ENCODE data around the gene ING4. TPM values are rescaled to one million over a fixed set of nuclear protein-coding genes. Genes with fewer than 3 reads are reported as not detected.

Gene ING4
- total and polyA plus RNA-seq, 7 experiments from 2014 or later = 33.1 to 106 (median 92.8) TPM

DNA sequence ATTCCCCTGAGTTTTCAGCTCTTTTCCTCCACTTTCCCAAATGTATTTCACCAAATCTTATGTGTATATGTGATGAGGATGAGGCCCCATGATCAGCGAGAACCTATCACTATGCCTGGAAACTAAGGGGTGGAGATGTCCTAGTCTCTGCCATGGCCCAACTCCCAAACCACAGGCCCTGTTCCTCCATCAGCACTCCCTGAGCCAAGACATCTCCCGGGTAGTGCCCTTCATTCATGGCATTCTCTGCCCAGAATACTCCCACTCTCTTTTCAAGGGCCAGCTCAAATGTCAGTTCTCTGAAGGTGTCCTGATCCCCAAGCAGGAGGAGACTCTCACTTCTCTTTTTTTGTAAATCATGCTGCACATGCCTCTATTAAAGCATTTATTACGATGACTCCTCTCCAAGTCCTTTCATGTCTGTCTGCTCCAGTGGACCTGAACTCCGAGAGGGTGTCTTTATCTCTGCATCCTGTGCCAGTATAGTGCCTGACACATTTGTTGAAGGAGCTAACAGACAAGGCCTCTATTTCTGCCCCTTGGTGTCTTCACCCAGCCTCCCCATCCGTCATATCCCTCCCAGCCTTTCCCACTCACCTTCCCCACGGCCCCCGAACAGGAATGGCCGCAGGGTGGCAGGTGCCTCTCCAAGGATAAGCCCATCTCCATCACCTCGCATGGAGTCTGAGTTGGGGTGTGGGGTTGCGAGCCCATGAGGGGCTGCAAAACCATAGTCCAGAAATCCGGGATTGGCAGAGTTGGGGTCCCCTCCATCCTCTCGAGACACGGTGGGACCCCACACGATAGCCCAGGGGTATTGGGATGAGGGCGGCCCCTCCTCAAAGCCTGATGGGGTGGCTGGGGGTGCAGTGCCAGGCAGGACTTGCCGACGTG, 34.0 kb upstream of the ING4 start:
- H3K27me3 ChIP-seq (ENCODE audit: control insufficient read depth in 2 of 2, insufficient read depth in 2 of 2, low read length in 2 of 2) = peaks cover 0 to 6% of the 10 kb centered on the region in 2 donors
- no peak overlapping the region for H3K4me3 ChIP-seq (ENCODE audit: low read length)
- H3K4me1 ChIP-seq (ENCODE audit: control insufficient read depth in 2 of 2, insufficient read depth in 2 of 2, low read length in 2 of 2) = peaks cover 5 to 8% of the 10 kb centered on the region in 2 donors
- no peak for ATAC-seq
- Mint-ChIP-seq H3K4me1 (peaks cover 9 to 38% (median 28%) of the 10 kb centered on the region in 7 donors), H3K36me3 (peaks cover 0 to 4% (median 0%) of the 10 kb centered on the region in 5 donors), H3K4me3 (no peak overlapping the region), H3K27me3 (peaks cover 0 to 40% (median 21%) of the 10 kb centered on the region in 5 donors), H3K27ac (peak overlapping the region in 4 of 9 donors; percentile 6 to 32 (median 16)), H3K9me3 (peaks cover 0 to 1% (median 0%) of the 10 kb centered on the region in 11 donors)
- no peak for DNase-seq
- H3K27ac ChIP-seq (ENCODE audit: low read depth, low read length) = no peak overlapping the region
- no peaks in the 10 kb centered on the region for H3K9me3 ChIP-seq (ENCODE audit: control insufficient read depth in 2 of 3, low read length in 3 of 3)
- ChIA-PET CTCF (interaction anchor here (0.8 kb wide), 1 partner anchor 37 kb away, joined by 3 read pairs; no protein-coding TSS in a partner anchor), POLR2A (interaction anchor here (0.5 to 0.6 kb wide), 2 partner anchors 29 to 79 kb away, joined by 3 read pairs; no protein-coding TSS in a partner anchor)
- intact Hi-C loops (cut with micrococcal nuclease) = no loop called here
- peaks cover 0 to 4% (median 0%) of the 10 kb centered on the region in 3 experiments for H3K36me3 ChIP-seq (ENCODE audit: control insufficient read depth in 2 of 3, insufficient read depth in 3 of 3, low read length in 3 of 3)

DNA sequence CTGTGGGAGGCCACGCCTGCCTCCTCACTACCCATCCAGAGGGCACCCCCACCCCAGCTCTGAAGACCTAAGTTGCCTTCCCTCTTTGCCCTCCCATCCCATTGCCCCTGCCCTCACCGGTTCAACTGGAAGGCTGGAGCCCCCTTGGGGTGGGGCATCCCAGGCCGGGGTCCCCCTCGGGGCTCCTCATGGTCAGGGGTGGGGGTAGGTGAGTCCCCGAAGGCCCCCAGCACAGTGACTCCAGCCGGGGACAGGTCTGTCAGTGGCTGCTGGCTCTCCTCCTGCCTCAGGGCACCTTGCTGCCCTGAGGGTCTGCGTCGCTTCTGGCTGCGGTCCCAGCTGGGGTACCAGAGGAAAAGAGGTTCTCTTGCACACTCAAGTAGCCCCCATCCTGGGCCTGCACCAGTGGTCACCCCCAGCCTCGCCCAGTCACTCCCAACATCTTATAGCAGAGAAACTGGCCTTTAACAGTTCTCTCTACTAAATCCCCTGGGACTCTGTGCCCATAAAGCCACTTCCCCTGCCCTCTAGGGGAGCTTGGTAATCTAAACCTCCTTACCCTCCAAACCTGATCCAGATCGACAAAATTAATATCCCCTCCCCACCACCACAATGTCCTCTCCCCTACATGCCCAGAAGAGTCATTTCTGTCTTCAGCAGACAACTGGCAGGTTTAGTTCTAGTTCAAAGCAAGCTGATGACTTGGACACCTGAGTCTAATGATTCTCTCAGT, 32.6 kb upstream of the ING4 start:
- DNase-seq (no peak), ATAC-seq (no peak)
- POLR2A ChIA-PET = interaction anchor here (0.5 to 0.6 kb wide), 2 partner anchors 232 to 372 kb away, joined by 3 read pairs; no protein-coding TSS in a partner anchor
- CTCF ChIA-PET = interaction anchor here (1.5 kb wide), 1 partner anchor 10 kb away, joined by 3 read pairs; no protein-coding TSS in a partner anchor
- no peak overlapping the region for H3K27ac Mint-ChIP-seq
- H3K4me1 Mint-ChIP-seq = peaks cover 6 to 31% (median 16%) of the 10 kb centered on the region in 7 donors
- intact Hi-C loops (cut with micrococcal nuclease) = no loop called here
- H3K4me3 Mint-ChIP-seq = no peak overlapping the region
- Histone ChIP-seq H3K36me3 (ENCODE audit: control insufficient read depth in 2 of 3, insufficient read depth in 3 of 3, low read length in 3 of 3) (peaks cover 0 to 4% (median 0%) of the 10 kb centered on the region in 3 experiments), H3K27me3 (ENCODE audit: control insufficient read depth in 2 of 2, insufficient read depth in 2 of 2, low read length in 2 of 2) (no peaks in the 10 kb centered on the region), H3K9me3 (ENCODE audit: control insufficient read depth in 2 of 3, low read length in 3 of 3) (no peaks in the 10 kb centered on the region), H3K4me3 (ENCODE audit: low read length) (no peak overlapping the region), H3K27ac (ENCODE audit: low read depth, low read length) (no peak overlapping the region), H3K4me1 (ENCODE audit: control insufficient read depth in 2 of 2, insufficient read depth in 2 of 2, low read length in 2 of 2) (peaks cover under 1% of the 10 kb centered on the region in 2 donors)
- peaks cover 0 to 4% (median 0%) of the 10 kb centered on the region in 5 donors for H3K36me3 Mint-ChIP-seq
- H3K27me3 Mint-ChIP-seq = peaks cover 0 to 27% (median 8%) of the 10 kb centered on the region in 5 donors
- no peaks in the 10 kb centered on the region for H3K9me3 Mint-ChIP-seq

DNA sequence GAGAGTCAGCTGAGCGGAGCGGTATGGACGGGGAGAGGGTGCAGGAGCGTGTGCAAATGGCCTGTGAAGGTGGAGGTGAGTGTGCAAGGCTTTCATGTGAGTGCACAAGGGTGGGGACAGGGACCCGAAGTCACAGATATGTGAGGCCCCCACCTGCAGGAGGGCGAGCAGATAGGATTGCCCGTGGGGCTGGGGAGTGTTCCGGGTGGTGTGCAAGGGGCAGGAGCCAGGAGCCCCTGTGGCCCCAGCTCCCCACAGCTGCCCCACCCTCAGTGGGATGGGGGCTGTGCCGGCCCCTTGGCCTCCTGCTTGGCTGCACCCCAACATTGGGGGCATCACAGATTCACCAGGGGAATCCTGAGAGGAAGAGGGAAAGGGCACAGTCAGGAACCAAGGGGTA, 31.8 kb upstream of the ING4 start:
- no peak overlapping the region for H3K27ac ChIP-seq (ENCODE audit: low read depth, low read length)
- no peaks in the 10 kb centered on the region for H3K9me3 ChIP-seq (ENCODE audit: control insufficient read depth in 2 of 3, low read length in 3 of 3)
- no peak overlapping the region for H3K4me3 Mint-ChIP-seq
- peaks cover 7 to 8% of the 10 kb centered on the region in 2 donors for H3K4me1 ChIP-seq (ENCODE audit: control insufficient read depth in 2 of 2, insufficient read depth in 2 of 2, low read length in 2 of 2)
- ATAC-seq (no peak), DNase-seq (no peak)
- H3K4me1 Mint-ChIP-seq = peaks cover 10 to 33% (median 22%) of the 10 kb centered on the region in 7 donors
- no peak overlapping the region for H3K4me3 ChIP-seq (ENCODE audit: low read length)
- H3K27me3 ChIP-seq (ENCODE audit: control insufficient read depth in 2 of 2, insufficient read depth in 2 of 2, low read length in 2 of 2) = no peaks in the 10 kb centered on the region
- ChIA-PET CTCF (no interaction called here), POLR2A (no interaction called here)
- peaks cover 0 to 4% (median 0%) of the 10 kb centered on the region in 5 donors for H3K36me3 Mint-ChIP-seq
- H3K9me3 Mint-ChIP-seq = no peaks in the 10 kb centered on the region
- H3K27ac Mint-ChIP-seq = peak overlapping the region in 1 of 9 donors; percentile 78
- peaks cover 0 to 25% (median 7%) of the 10 kb centered on the region in 5 donors for H3K27me3 Mint-ChIP-seq
- H3K36me3 ChIP-seq (ENCODE audit: control insufficient read depth in 2 of 3, insufficient read depth in 3 of 3, low read length in 3 of 3) = peaks cover 0 to 4% (median 0%) of the 10 kb centered on the region in 3 experiments
- intact Hi-C loops (cut with micrococcal nuclease) = no loop called here

DNA sequence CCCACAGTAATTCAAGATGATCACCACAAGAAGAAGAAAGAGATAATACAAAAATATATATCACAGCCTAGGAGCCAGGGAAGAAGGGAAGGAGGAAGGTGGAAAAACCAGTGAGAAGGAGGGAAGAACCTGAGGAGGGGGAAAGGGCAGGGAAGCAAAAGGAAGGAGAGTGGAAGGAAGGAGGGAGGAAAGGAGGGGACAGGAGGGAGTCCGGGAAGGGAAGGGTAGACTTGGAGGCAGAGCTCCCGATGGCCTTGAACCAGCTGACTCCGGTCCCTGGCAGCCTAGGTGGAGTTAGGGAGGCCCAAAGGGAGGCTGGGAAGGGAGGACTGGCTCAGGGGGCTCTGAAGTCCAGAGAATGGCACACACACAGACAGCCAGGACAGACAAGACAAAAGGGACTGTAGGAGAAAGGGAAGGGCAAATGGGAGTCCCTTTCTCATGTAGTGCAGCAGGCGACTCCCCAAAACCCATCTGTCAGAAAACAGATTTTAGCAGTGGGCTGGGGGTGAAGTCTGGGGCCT, 31.0 kb upstream of the ING4 start:
- Mint-ChIP-seq H3K4me1 (peaks cover 5 to 29% (median 20%) of the 10 kb centered on the region in 7 donors), H3K4me3 (no peak overlapping the region), H3K27me3 (peaks cover 0 to 17% (median 0%) of the 10 kb centered on the region in 5 donors), H3K9me3 (no peaks in the 10 kb centered on the region), H3K27ac (peak overlapping the region in 2 of 9 donors; percentile 44 to 59), H3K36me3 (peaks cover 0 to 4% (median 0%) of the 10 kb centered on the region in 5 donors)
- H3K9me3 ChIP-seq (ENCODE audit: control insufficient read depth in 2 of 3, low read length in 3 of 3) = no peaks in the 10 kb centered on the region
- peaks cover 7 to 8% of the 10 kb centered on the region in 2 donors for H3K4me1 ChIP-seq (ENCODE audit: control insufficient read depth in 2 of 2, insufficient read depth in 2 of 2, low read length in 2 of 2)
- no peak overlapping the region for H3K27ac ChIP-seq (ENCODE audit: low read depth, low read length)
- H3K4me3 ChIP-seq (ENCODE audit: low read length) = no peak overlapping the region
- ATAC-seq = no peak
- intact Hi-C loops (cut with micrococcal nuclease) = no loop called here
- no peak for DNase-seq
- ChIA-PET POLR2A (no interaction called here), CTCF (no interaction called here)
- H3K36me3 ChIP-seq (ENCODE audit: control insufficient read depth in 2 of 3, insufficient read depth in 3 of 3, low read length in 3 of 3) = peaks cover 0 to 6% (median 0%) of the 10 kb centered on the region in 3 experiments
- H3K27me3 ChIP-seq (ENCODE audit: control insufficient read depth in 2 of 2, insufficient read depth in 2 of 2, low read length in 2 of 2) = no peaks in the 10 kb centered on the region

DNA sequence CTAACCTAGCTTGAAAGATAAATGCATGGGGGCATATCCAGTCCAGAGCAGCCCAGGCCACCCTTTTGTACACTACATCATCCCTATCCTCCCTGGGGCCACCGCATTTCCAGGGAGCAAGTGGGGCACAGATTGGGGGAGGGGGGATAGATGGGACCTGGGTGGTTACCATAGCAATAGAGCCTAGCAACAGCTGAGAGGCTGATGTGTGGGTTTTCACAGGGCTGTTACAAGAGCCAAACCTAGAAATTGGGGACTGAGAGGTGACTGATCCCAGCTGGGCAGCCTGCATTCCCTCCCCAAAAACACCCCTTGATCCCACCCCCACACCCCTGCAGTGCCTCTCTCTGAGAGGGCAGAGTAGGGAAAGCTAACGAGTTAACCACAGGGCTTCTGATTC, 30.0 kb upstream of the ING4 start:
- no peak overlapping the region for H3K4me3 ChIP-seq (ENCODE audit: low read length)
- Mint-ChIP-seq H3K27ac (peak overlapping the region in 4 of 9 donors; percentile 9 to 83 (median 34)), H3K27me3 (peaks cover 0 to 7% (median 0%) of the 10 kb centered on the region in 5 donors), H3K4me1 (peaks cover 11 to 35% (median 25%) of the 10 kb centered on the region in 7 donors), H3K9me3 (no peaks in the 10 kb centered on the region), H3K36me3 (peaks cover 0 to 4% (median 0%) of the 10 kb centered on the region in 5 donors), H3K4me3 (peak overlapping the region in 1 of 10 donors; percentile 39)
- DNase-seq (no peak), ATAC-seq (no peak)
- intact Hi-C loops (cut with micrococcal nuclease) = no loop called here
- H3K4me1 ChIP-seq (ENCODE audit: control insufficient read depth in 2 of 2, insufficient read depth in 2 of 2, low read length in 2 of 2) = peaks cover 12 to 13% of the 10 kb centered on the region in 2 donors
- H3K9me3 ChIP-seq (ENCODE audit: control insufficient read depth in 2 of 3, low read length in 3 of 3) = no peaks in the 10 kb centered on the region
- ChIA-PET POLR2A (interaction anchor here (0.8 to 1.6 kb wide), 2 partner anchors 31 to 113 kb away, joined by 3 to 8 read pairs; partner anchors contain the start of gene COPS7A), CTCF (interaction anchor here (0.6 kb wide), 1 partner anchor 122 kb away, joined by 3 read pairs; no protein-coding TSS in a partner anchor)
- no peaks in the 10 kb centered on the region for H3K27me3 ChIP-seq (ENCODE audit: control insufficient read depth in 2 of 2, insufficient read depth in 2 of 2, low read length in 2 of 2)
- H3K36me3 ChIP-seq (ENCODE audit: control insufficient read depth in 2 of 3, insufficient read depth in 3 of 3, low read length in 3 of 3) = peaks cover 0 to 7% (median 0%) of the 10 kb centered on the region in 3 experiments
- H3K27ac ChIP-seq (ENCODE audit: low read depth, low read length) = no peak overlapping the region

DNA sequence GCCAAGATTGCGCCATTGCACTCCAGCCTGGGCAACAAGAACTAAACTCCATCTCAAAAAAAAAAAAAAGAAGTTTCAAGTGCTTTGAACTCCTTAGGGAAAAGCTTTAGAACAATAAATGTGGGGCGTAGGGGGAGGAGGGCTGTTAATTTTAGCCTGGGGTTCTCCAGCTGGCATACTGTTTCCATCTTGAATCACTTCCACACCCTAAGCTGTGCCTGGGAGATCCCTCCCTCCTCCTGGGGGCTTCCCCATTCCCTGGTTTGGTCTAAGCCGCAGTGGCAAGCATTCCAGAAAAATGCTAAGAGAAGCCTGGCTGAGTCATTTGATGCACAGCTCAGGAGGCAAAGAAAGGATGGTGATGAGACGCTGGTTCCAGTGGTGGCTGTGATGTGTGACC, 28.6 kb upstream of the ING4 start:
- Mint-ChIP-seq H3K27ac (peak overlapping the region in 1 of 9 donors; percentile 58), H3K27me3 (peaks cover 0 to 3% (median 0%) of the 10 kb centered on the region in 5 donors), H3K9me3 (no peaks in the 10 kb centered on the region), H3K4me1 (peaks cover 26 to 49% (median 39%) of the 10 kb centered on the region in 7 donors), H3K36me3 (peaks cover 0 to 15% (median 3%) of the 10 kb centered on the region in 5 donors), H3K4me3 (peak overlapping the region in 1 of 10 donors; percentile 16)
- intact Hi-C loops (cut with micrococcal nuclease) = no loop called here
- Histone ChIP-seq H3K36me3 (ENCODE audit: control insufficient read depth in 2 of 3, insufficient read depth in 3 of 3, low read length in 3 of 3) (peaks cover 0 to 7% (median 0%) of the 10 kb centered on the region in 3 experiments), H3K4me3 (ENCODE audit: low read length) (no peak overlapping the region), H3K9me3 (ENCODE audit: control insufficient read depth in 2 of 3, low read length in 3 of 3) (no peaks in the 10 kb centered on the region), H3K27ac (ENCODE audit: low read depth, low read length) (no peak overlapping the region), H3K4me1 (ENCODE audit: control insufficient read depth in 2 of 2, insufficient read depth in 2 of 2, low read length in 2 of 2) (peaks cover 17 to 19% of the 10 kb centered on the region in 2 donors), H3K27me3 (ENCODE audit: control insufficient read depth in 2 of 2, insufficient read depth in 2 of 2, low read length in 2 of 2) (no peaks in the 10 kb centered on the region)
- ChIA-PET CTCF (interaction anchor here (0.6 to 0.7 kb wide), 2 partner anchors 63 to 72 kb away, joined by 3 to 7 read pairs; no protein-coding TSS in a partner anchor), POLR2A (interaction anchor here (0.6 to 3.6 kb wide), 5 partner anchors 8 to 160 kb away, joined by 3 to 67 read pairs (median 8); partner anchors contain the start of genes COPS7A, PIANP and USP5)
- no peak for DNase-seq
- no peak for ATAC-seq

All from naive thymus-derived CD4-positive, alpha-beta T cell (primary cell).